ENCODE results near the gene IMPDH2.

GRCh38 chr3:49057268-49057667 is 28.1 kb upstream of the IMPDH2 start:
- no peak for TF ChIP-seq CTCF (conservative IDR thresholded peaks at IDR 0.05; ENCODE audit: low read depth in 2 of 2)
- no peak for TF ChIP-seq EZH2phosphoT487 (IDR thresholded peaks at IDR 0.05; ENCODE audit: unreplicated experiment)
- TF ChIP-seq JUNB (IDR thresholded peaks at IDR 0.05; ENCODE audit: unreplicated experiment) = no peak
- no peak for TF ChIP-seq REST (IDR thresholded peaks at IDR 0.05; ENCODE audit: unreplicated experiment)
